Hematopoietic multipotent progenitor cell (in vitro differentiated cells): ENCODE measurements around the gene SLC9C2. TPM values are rescaled to one million over a fixed set of nuclear protein-coding genes. Genes with fewer than 3 reads are reported as not detected.
A peak's percentile ranks its signal among the peaks of the same experiment; 100 is the strongest.
"Not testable (repeated sequence)": the region's sequence is repeated elsewhere in the genome, so short reads cannot be mapped to it uniquely, and the experiment has no call there.

Experiments
- DNase-seq, 3 donors: peaks; one replicate each; pipeline ENCODE4 v3.0.0-alpha.2; 2011 to 2015; ENCODE audit warnings: low read depth in 2 of 3, low spot score in 2 of 3
- total RNA-seq: library from RNA; depleted of rRNA; stranded (reverse); fragments of >200 nt; gene quantifications from one replicate; pipeline ENCODE4 v1.2.3, GENCODE V29; 2012

The SLC9C2 gene
- total RNA-seq, 1 donor = not detected

GRCh38 chr1:173529106-173529505 lies 73.8 kb downstream of the SLC9C2 start:
- DNase-seq = no peak

GRCh38 chr1:173527151-173527826 lies 75.6 kb downstream of the SLC9C2 start:
- no peak for DNase-seq

- DNase-seq = no peak
Observed at GRCh38 chr1:173525926-173526325, 76.9 kb downstream of the SLC9C2 start.

GRCh38 chr1:173523329-173523728 lies 79.5 kb downstream of the SLC9C2 start:
- DNase-seq = no peak

- DNase-seq = no peak
Observed at GRCh38 chr1:173520799-173521198, 82.1 kb downstream of the SLC9C2 start.

- DNase-seq = not testable (repeated sequence)
Observed at GRCh38 chr1:173514503-173514902, 88.4 kb downstream of the SLC9C2 start.

GRCh38 chr1:173509797-173510196 lies 93.1 kb downstream of the SLC9C2 start:
- no peak for DNase-seq

GRCh38 chr1:173508541-173508940 lies 94.3 kb downstream of the SLC9C2 start:
- DNase-seq = no peak

- DNase-seq = no peak
Observed at GRCh38 chr1:173507847-173508209, 95.0 kb downstream of the SLC9C2 start.

- DNase-seq = no peak
Observed at GRCh38 chr1:173507205-173507846, 95.5 kb downstream of the SLC9C2 start.

- DNase-seq = no peak
Observed at GRCh38 chr1:173506437-173506836, 96.4 kb downstream of the SLC9C2 start.

GRCh38 chr1:173505391-173505790 lies 97.5 kb downstream of the SLC9C2 start:
- no peak for DNase-seq

GRCh38 chr1:173504268-173504667 lies 98.6 kb downstream of the SLC9C2 start:
- DNase-seq = no peak

GRCh38 chr1:173503391-173503790 lies 99.5 kb downstream of the SLC9C2 start:
- no peak for DNase-seq

- DNase-seq = no peak
Observed at GRCh38 chr1:173502104-173502503, 100.8 kb downstream of the SLC9C2 start.

GRCh38 chr1:173499729-173500128 lies 103.1 kb downstream of the SLC9C2 start:
- DNase-seq = no peak

GRCh38 chr1:173496757-173497320 lies 106.0 kb downstream of the SLC9C2 start:
- DNase-seq = no peak

- DNase-seq = no peak
Observed at GRCh38 chr1:173495609-173496267, 107.1 kb downstream of the SLC9C2 start.

- DNase-seq = not testable (repeated sequence)
Observed at GRCh38 chr1:173493125-173493524, 109.7 kb downstream of the SLC9C2 start.

- DNase-seq = no peak
Observed at GRCh38 chr1:173491508-173491907, 111.4 kb downstream of the SLC9C2 start.

- no peak for DNase-seq
Observed at GRCh38 chr1:173489929-173490328, 112.9 kb downstream of the SLC9C2 start.

GRCh38 chr1:173489149-173489600 lies 113.7 kb downstream of the SLC9C2 start:
- DNase-seq = peak in 1 of 3 donors; percentile 17
